HS-5 (cell line): ENCODE results near the gene VWA5B1.
A peak's percentile ranks its signal among the peaks of the same experiment; 100 is the strongest.

ENCODE experiments used
- DNase-seq: peaks from one replicate; pipeline ENCODE4 v3.0.0-alpha.2; 2012; ENCODE audit warnings: low read depth

The VWA5B1 gene

GRCh38 chr1:20367116-20367585 lies 76.5 kb downstream of the VWA5B1 start:
- DNase-seq = no peak

- no peak for DNase-seq
Observed at GRCh38 chr1:20367626-20368025, 77.0 kb downstream of the VWA5B1 start.

GRCh38 chr1:20368866-20369470 lies 78.3 kb downstream of the VWA5B1 start:
- no peak for DNase-seq

GRCh38 chr1:20370698-20371097 lies 80.0 kb downstream of the VWA5B1 start:
- no peak for DNase-seq

- no peak for DNase-seq
Observed at GRCh38 chr1:20371411-20371810, 80.7 kb downstream of the VWA5B1 start.

GRCh38 chr1:20371883-20372282 lies 81.2 kb downstream of the VWA5B1 start:
- no peak for DNase-seq

GRCh38 chr1:20372676-20373075 lies 82.0 kb downstream of the VWA5B1 start:
- no peak for DNase-seq

GRCh38 chr1:20373286-20373685 lies 82.6 kb downstream of the VWA5B1 start:
- DNase-seq = no peak

- no peak for DNase-seq
Observed at GRCh38 chr1:20373764-20374163, 83.1 kb downstream of the VWA5B1 start.

GRCh38 chr1:20375563-20375962 lies 84.9 kb downstream of the VWA5B1 start:
- DNase-seq = no peak

GRCh38 chr1:20376171-20376570 lies 85.5 kb downstream of the VWA5B1 start:
- no peak for DNase-seq

GRCh38 chr1:20376880-20377494 lies 86.3 kb downstream of the VWA5B1 start:
- DNase-seq = no peak

GRCh38 chr1:20377516-20378270 lies 87.0 kb downstream of the VWA5B1 start:
- no peak for DNase-seq

- no peak for DNase-seq
Observed at GRCh38 chr1:20379075-20379474, 88.4 kb downstream of the VWA5B1 start.

GRCh38 chr1:20380175-20380574 lies 89.5 kb downstream of the VWA5B1 start:
- DNase-seq = no peak

GRCh38 chr1:20380616-20381035 lies 90.0 kb downstream of the VWA5B1 start:
- DNase-seq = peak; percentile 85

GRCh38 chr1:20381045-20381641 lies 90.5 kb downstream of the VWA5B1 start:
- DNase-seq = no peak

- no peak for DNase-seq
Observed at GRCh38 chr1:20381961-20382360, 91.3 kb downstream of the VWA5B1 start.

GRCh38 chr1:20382711-20383110 lies 92.0 kb downstream of the VWA5B1 start:
- DNase-seq = no peak

- DNase-seq = no peak
Observed at GRCh38 chr1:20383631-20384030, 93.0 kb downstream of the VWA5B1 start.

GRCh38 chr1:20385630-20386029 lies 95.0 kb downstream of the VWA5B1 start:
- no peak for DNase-seq

- DNase-seq = no peak
Observed at GRCh38 chr1:20386323-20387081, 95.8 kb downstream of the VWA5B1 start.
